SK-N-SH treated with all-trans-retinoic acid at 6 μM for 48 hours (cell line): ENCODE results near the gene MPDZ.

Experiments
- BACH2 ChIP-seq: fragments of 250-450 bp; sonication (Bioruptor Pico); IDR thresholded peaks from 2 replicates; pipeline ENCODE4 v1.9.0; 2021; ENCODE audit warnings: mild to moderate bottlenecking, borderline replicate concordance
- CREB5 ChIP-seq: fragments of 250-450 bp; sonication (Bioruptor Pico); IDR thresholded peaks from 2 replicates; pipeline ENCODE4 v1.5.1; 2020; ENCODE audit warnings: low read depth, mild to moderate bottlenecking, moderate library complexity
- CSDC2 ChIP-seq: fragments of 250-450 bp; sonication (Bioruptor Pico); IDR thresholded peaks from 2 replicates; pipeline ENCODE4 v1.5.0; 2020; ENCODE audit warnings: mild to moderate bottlenecking, moderate library complexity
- CSRNP3 ChIP-seq: fragments of 250-450 bp; sonication (Bioruptor Pico); IDR thresholded peaks from 2 replicates; pipeline ENCODE4 v1.5.1; 2021; ENCODE audit warnings: mild to moderate bottlenecking, moderate library complexity
- PPARA ChIP-seq: fragments of 250-450 bp; sonication (Bioruptor Pico); IDR thresholded peaks from 2 replicates; pipeline ENCODE4 v1.5.0; 2020; ENCODE audit warnings: mild to moderate bottlenecking, borderline replicate concordance
- ZFP3 ChIP-seq: fragments of 250-450 bp; sonication (Bioruptor Pico); IDR thresholded peaks from 2 replicates; pipeline ENCODE4 v1.5.0; 2020; ENCODE audit warnings: mild to moderate bottlenecking, moderate library complexity
- ZNF8 ChIP-seq: fragments of 450-650 bp; formaldehyde crosslinking; IDR thresholded peaks from 2 replicates; pipeline ENCODE4 v1.5.0; 2020; ENCODE audit warnings: mild to moderate bottlenecking, moderate library complexity
- TF ChIP-seq, protein P1 (sequence below): fragments of 250-450 bp; sonication (Bioruptor Pico); IDR thresholded peaks from 2 replicates; pipeline ENCODE4 v1.8.0; 2021; ENCODE audit warnings: low read depth, mild to moderate bottlenecking, moderate library complexity, borderline replicate concordance

- TF ChIP-seq, protein P1, sequence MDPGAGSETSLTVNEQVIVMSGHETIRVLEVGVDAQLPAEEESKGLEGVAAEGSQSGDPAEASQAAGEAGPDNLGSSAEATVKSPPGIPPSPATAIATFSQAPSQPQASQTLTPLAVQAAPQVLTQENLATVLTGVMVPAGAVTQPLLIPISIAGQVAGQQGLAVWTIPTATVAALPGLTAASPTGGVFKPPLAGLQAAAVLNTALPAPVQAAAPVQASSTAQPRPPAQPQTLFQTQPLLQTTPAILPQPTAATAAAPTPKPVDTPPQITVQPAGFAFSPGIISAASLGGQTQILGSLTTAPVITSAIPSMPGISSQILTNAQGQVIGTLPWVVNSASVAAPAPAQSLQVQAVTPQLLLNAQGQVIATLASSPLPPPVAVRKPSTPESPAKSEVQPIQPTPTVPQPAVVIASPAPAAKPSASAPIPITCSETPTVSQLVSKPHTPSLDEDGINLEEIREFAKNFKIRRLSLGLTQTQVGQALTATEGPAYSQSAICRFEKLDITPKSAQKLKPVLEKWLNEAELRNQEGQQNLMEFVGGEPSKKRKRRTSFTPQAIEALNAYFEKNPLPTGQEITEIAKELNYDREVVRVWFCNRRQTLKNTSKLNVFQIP (CRISPR knock-in tag), result no peak
- TF ChIP-seq PPARA (CRISPR knock-in tag) (no peak), ZNF8 (CRISPR knock-in tag) (no peak), CSDC2 (CRISPR knock-in tag) (no peak), BACH2 (CRISPR knock-in tag) (no peak), CREB5 (CRISPR knock-in tag) (no peak), ZFP3 (CRISPR knock-in tag) (no peak), CSRNP3 (no peak)
Observed at GRCh38 chr9:13143281-13143680, 136.2 kb downstream of the MPDZ start.
